ENCODE data around the gene TBL1X.

DNA sequence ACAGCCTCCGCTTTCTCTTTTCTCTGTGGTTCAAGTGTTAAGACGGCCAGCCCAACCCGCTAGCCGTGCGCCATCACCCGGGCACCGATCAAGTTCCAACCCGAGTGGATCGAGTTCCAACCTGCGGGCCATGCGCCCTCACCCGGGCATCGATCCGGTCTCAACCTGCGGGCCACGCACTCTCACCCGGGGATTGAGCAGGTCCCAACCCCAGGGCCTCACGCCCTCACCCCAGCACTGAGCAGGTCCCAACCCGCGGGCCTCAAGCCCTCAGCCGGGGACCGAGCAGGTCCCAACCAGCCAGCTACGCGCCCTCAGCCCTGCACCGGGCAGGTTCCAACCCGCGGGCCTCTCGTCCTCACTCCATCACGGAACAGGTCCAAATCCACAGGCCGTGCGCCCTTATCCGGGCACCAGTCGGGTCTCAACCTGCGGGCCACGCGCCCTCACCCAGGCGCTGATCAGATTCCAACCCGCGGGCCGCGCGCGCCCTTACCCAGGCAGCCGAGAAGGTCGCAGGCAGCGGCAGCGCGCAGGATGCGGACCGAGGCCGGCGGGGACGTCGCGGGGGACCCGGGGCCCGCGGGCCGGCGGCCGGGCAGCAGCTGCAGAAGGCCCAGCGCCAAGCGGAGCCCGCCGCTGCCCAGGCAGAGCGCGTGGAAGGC lies 300.3 kb downstream of the TBL1X start:
- TF ChIP-seq POLR2AphosphoS5 (IDR thresholded peaks at IDR 0.05; ENCODE audit: low read depth, low read length), result no peak
- TF ChIP-seq FOXP2 (optimal IDR thresholded peaks at IDR 0.05; ENCODE audit: borderline replicate concordance, extremely low read depth, extremely low read length, insufficient read depth), result no peak
- TF ChIP-seq SIN3A (IDR thresholded peaks at IDR 0.05; ENCODE audit: borderline replicate concordance, insufficient read depth, low read length), result no peak
- TF ChIP-seq, protein P1, sequence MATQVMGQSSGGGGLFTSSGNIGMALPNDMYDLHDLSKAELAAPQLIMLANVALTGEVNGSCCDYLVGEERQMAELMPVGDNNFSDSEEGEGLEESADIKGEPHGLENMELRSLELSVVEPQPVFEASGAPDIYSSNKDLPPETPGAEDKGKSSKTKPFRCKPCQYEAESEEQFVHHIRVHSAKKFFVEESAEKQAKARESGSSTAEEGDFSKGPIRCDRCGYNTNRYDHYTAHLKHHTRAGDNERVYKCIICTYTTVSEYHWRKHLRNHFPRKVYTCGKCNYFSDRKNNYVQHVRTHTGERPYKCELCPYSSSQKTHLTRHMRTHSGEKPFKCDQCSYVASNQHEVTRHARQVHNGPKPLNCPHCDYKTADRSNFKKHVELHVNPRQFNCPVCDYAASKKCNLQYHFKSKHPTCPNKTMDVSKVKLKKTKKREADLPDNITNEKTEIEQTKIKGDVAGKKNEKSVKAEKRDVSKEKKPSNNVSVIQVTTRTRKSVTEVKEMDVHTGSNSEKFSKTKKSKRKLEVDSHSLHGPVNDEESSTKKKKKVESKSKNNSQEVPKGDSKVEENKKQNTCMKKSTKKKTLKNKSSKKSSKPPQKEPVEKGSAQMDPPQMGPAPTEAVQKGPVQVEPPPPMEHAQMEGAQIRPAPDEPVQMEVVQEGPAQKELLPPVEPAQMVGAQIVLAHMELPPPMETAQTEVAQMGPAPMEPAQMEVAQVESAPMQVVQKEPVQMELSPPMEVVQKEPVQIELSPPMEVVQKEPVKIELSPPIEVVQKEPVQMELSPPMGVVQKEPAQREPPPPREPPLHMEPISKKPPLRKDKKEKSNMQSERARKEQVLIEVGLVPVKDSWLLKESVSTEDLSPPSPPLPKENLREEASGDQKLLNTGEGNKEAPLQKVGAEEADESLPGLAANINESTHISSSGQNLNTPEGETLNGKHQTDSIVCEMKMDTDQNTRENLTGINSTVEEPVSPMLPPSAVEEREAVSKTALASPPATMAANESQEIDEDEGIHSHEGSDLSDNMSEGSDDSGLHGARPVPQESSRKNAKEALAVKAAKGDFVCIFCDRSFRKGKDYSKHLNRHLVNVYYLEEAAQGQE (IDR thresholded peaks at IDR 0.05; ENCODE audit: insufficient read depth in 1 of 2, low read depth in 2 of 2, low read length in 2 of 2), result no peak
- TF ChIP-seq TAF1 (IDR thresholded peaks at IDR 0.05; ENCODE audit: borderline replicate concordance, insufficient read depth, low read length), result no peak
